ENCODE measurements around the gene CFAP54.
"Not testable (repeated sequence)": the region's sequence is repeated elsewhere in the genome, so short reads cannot be mapped to it uniquely, and the experiment has no call there.

Gene CFAP54

GRCh38 chr12:96514328-96514727 is 25.0 kb downstream of the CFAP54 start:
- no peak for DNase-seq (ENCODE audit: low read depth in 2 of 3, low spot score in 1 of 3)

GRCh38 chr12:96516472-96517430 is 27.4 kb downstream of the CFAP54 start:
- DNase-seq (ENCODE audit: low read depth in 2 of 3, low spot score in 1 of 3) = peak; percentile 79 to 86 (median 79)

- DNase-seq (ENCODE audit: low read depth in 2 of 3, low spot score in 1 of 3) = no peak
Measured at GRCh38 chr12:96520767-96521166, 31.4 kb downstream of the CFAP54 start.

- DNase-seq (ENCODE audit: low read depth in 2 of 3, low spot score in 1 of 3) = no peak
Measured at GRCh38 chr12:96521895-96522682, 32.7 kb downstream of the CFAP54 start.

GRCh38 chr12:96522690-96523089 is 33.3 kb downstream of the CFAP54 start:
- no peak for DNase-seq (ENCODE audit: low read depth in 2 of 3, low spot score in 1 of 3)

- DNase-seq (ENCODE audit: low read depth in 2 of 3, low spot score in 1 of 3) = no peak
Measured at GRCh38 chr12:96526110-96526509, 36.7 kb downstream of the CFAP54 start.

- DNase-seq (ENCODE audit: low read depth in 2 of 3, low spot score in 1 of 3) = no peak
Measured at GRCh38 chr12:96529912-96530311, 40.5 kb downstream of the CFAP54 start.

- no peak for DNase-seq (ENCODE audit: low read depth in 2 of 3, low spot score in 1 of 3)
Measured at GRCh38 chr12:96534339-96534738, 45.0 kb downstream of the CFAP54 start.

- DNase-seq (ENCODE audit: low read depth in 2 of 3, low spot score in 1 of 3) = no peak
Measured at GRCh38 chr12:96548384-96548783, 59.0 kb downstream of the CFAP54 start.

- DNase-seq (ENCODE audit: low read depth in 2 of 3, low spot score in 1 of 3) = no peak
Measured at GRCh38 chr12:96549341-96549740, 60.0 kb downstream of the CFAP54 start.

GRCh38 chr12:96570579-96570978 is 81.2 kb downstream of the CFAP54 start:
- no peak for DNase-seq (ENCODE audit: low read depth in 2 of 3, low spot score in 1 of 3)

GRCh38 chr12:96571101-96571862 is 81.9 kb downstream of the CFAP54 start:
- DNase-seq (ENCODE audit: low read depth in 2 of 3, low spot score in 1 of 3) = peak in 1 of 3 donors; percentile 3

GRCh38 chr12:96578526-96579125 is 89.2 kb downstream of the CFAP54 start:
- peak in 1 of 3 donors; percentile 16 for DNase-seq (ENCODE audit: low read depth in 2 of 3, low spot score in 1 of 3)

GRCh38 chr12:96585977-96586376 is 96.6 kb downstream of the CFAP54 start:
- no peak for DNase-seq (ENCODE audit: low read depth in 2 of 3, low spot score in 1 of 3)

GRCh38 chr12:96587691-96588090 is 98.3 kb downstream of the CFAP54 start:
- no peak for DNase-seq (ENCODE audit: low read depth in 2 of 3, low spot score in 1 of 3)

GRCh38 chr12:96590970-96591369 is 101.6 kb downstream of the CFAP54 start:
- no peak for DNase-seq (ENCODE audit: low read depth in 2 of 3, low spot score in 1 of 3)

- DNase-seq (ENCODE audit: low read depth in 2 of 3, low spot score in 1 of 3) = not testable (repeated sequence)
Measured at GRCh38 chr12:96604374-96604773, 115.0 kb downstream of the CFAP54 start.

GRCh38 chr12:96605684-96606083 is 116.3 kb downstream of the CFAP54 start:
- no peak for DNase-seq (ENCODE audit: low read depth in 2 of 3, low spot score in 1 of 3)

- no peak for DNase-seq (ENCODE audit: low read depth in 2 of 3, low spot score in 1 of 3)
Measured at GRCh38 chr12:96606134-96606533, 116.8 kb downstream of the CFAP54 start.

- no peak for DNase-seq (ENCODE audit: low read depth in 2 of 3, low spot score in 1 of 3)
Measured at GRCh38 chr12:96606644-96607043, 117.3 kb downstream of the CFAP54 start.

- no peak for DNase-seq (ENCODE audit: low read depth in 2 of 3, low spot score in 1 of 3)
Measured at GRCh38 chr12:96617178-96617577, 127.8 kb downstream of the CFAP54 start.

All from stimulated activated CD4-positive, alpha-beta T cell treated with anti-CD3 and anti-CD28 coated beads, Interleukin-12 subunit alpha, Interleukin-12 subunit beta, amount 100 ng/mL, for 48 hours (primary cell).